ENCODE results near the gene VTA1. TPM values are rescaled to one million over a fixed set of nuclear protein-coding genes. Genes with fewer than 3 reads are reported as not detected.

The VTA1 gene
- total and polyA plus RNA-seq, 3 donors from 2014 or later: 32.3 to 40.7 (median 40.7) TPM

GRCh38 chr6:142240179-142240578 is 93.1 kb downstream of the VTA1 start:
- Histone ChIP-seq H3K36me3 (ENCODE audit: low read depth, missing control alignments) (no peaks in the 10 kb centered on the region), H3K9me3 (no peaks in the 10 kb centered on the region), H3K27ac (no peak overlapping the region), H3K4me3 (no peak overlapping the region), H3K27me3 (no peaks in the 10 kb centered on the region), H3K4me1 (no peaks in the 10 kb centered on the region)
- no peak for TF ChIP-seq POLR2A (IDR thresholded peaks at IDR 0.05)
- intact Hi-C loops (cut with DNase I; ENCODE audit: low total_unique reads): no loop called here
- DNase-seq: no peak
- 87 to 90% methylated on average over 4 of the region's 4 CpGs for WGBS, 2 donors

GRCh38 chr6:142241061-142241460 is 94.0 kb downstream of the VTA1 start:
- Histone ChIP-seq H3K4me3 (no peak overlapping the region), H3K27ac (no peak overlapping the region), H3K36me3 (ENCODE audit: low read depth, missing control alignments) (no peaks in the 10 kb centered on the region), H3K4me1 (no peaks in the 10 kb centered on the region), H3K27me3 (no peaks in the 10 kb centered on the region), H3K9me3 (no peaks in the 10 kb centered on the region)
- intact Hi-C loops (cut with DNase I; ENCODE audit: low total_unique reads): no loop called here
- no peak for DNase-seq
- no peak for TF ChIP-seq CTCF (IDR thresholded peaks at IDR 0.05)
- TF ChIP-seq POLR2A (IDR thresholded peaks at IDR 0.05): no peak

- Histone ChIP-seq H3K4me1 (no peaks in the 10 kb centered on the region), H3K27me3 (no peaks in the 10 kb centered on the region), H3K9me3 (no peaks in the 10 kb centered on the region), H3K27ac (no peak overlapping the region), H3K36me3 (ENCODE audit: low read depth, missing control alignments) (no peaks in the 10 kb centered on the region), H3K4me3 (no peak overlapping the region)
- DNase-seq: no peak
- 48 to 73% methylated on average over 4 of the region's 4 CpGs for WGBS, 2 donors
- intact Hi-C loops (cut with DNase I; ENCODE audit: low total_unique reads): no loop called here
- TF ChIP-seq POLR2A (IDR thresholded peaks at IDR 0.05): no peak
These were observed 95.2 kb downstream of the VTA1 start for GRCh38 chr6:142242269-142242668.

GRCh38 chr6:142246960-142247359 is 99.9 kb downstream of the VTA1 start:
- WGBS, 2 donors: 89 to 93% methylated on average over 6 of the region's 6 CpGs
- Histone ChIP-seq H3K9me3 (no peaks in the 10 kb centered on the region), H3K27ac (no peak overlapping the region), H3K4me1 (no peaks in the 10 kb centered on the region), H3K27me3 (no peaks in the 10 kb centered on the region), H3K36me3 (ENCODE audit: low read depth, missing control alignments) (no peaks in the 10 kb centered on the region), H3K4me3 (no peak overlapping the region)
- TF ChIP-seq CTCF (IDR thresholded peaks at IDR 0.05) (no peak), POLR2A (IDR thresholded peaks at IDR 0.05) (no peak)
- no peak for DNase-seq
- intact Hi-C loops (cut with DNase I; ENCODE audit: low total_unique reads): no loop called here

- Histone ChIP-seq H3K4me1 (no peaks in the 10 kb centered on the region), H3K27ac (no peak overlapping the region), H3K36me3 (ENCODE audit: low read depth, missing control alignments) (no peaks in the 10 kb centered on the region), H3K9me3 (no peaks in the 10 kb centered on the region), H3K27me3 (no peaks in the 10 kb centered on the region), H3K4me3 (no peak overlapping the region)
- TF ChIP-seq CTCF (IDR thresholded peaks at IDR 0.05) (no peak), POLR2A (IDR thresholded peaks at IDR 0.05) (no peak)
- intact Hi-C loops (cut with DNase I; ENCODE audit: low total_unique reads): no loop called here
- DNase-seq: no peak
- 62 to 65% methylated on average over 3 of the region's 3 CpGs for WGBS, 2 donors
These were observed 102.2 kb downstream of the VTA1 start for GRCh38 chr6:142249266-142249665.

GRCh38 chr6:142251930-142252445 is 104.9 kb downstream of the VTA1 start:
- 45 to 74% methylated on average over 1 of the region's 1 CpG for WGBS, 2 donors
- no peaks in the 10 kb centered on the region for H3K9me3 ChIP-seq
- intact Hi-C loops (cut with DNase I; ENCODE audit: low total_unique reads): no loop called here

More at GRCh38 chr6:142251930-142252445, 104.9 kb downstream of the VTA1 start:
- H3K36me3 ChIP-seq (ENCODE audit: low read depth, missing control alignments): no peaks in the 10 kb centered on the region
- no peaks in the 10 kb centered on the region for H3K4me1 ChIP-seq
- no peak for DNase-seq
- no peak overlapping the region for H3K27ac ChIP-seq
- H3K4me3 ChIP-seq: no peak overlapping the region
- no peaks in the 10 kb centered on the region for H3K27me3 ChIP-seq
- TF ChIP-seq CTCF (IDR thresholded peaks at IDR 0.05): no peak
- no peak for TF ChIP-seq POLR2A (IDR thresholded peaks at IDR 0.05)
